ENCODE data around the gene NOL3. TPM values are rescaled to one million over a fixed set of nuclear protein-coding genes. Genes with fewer than 3 reads are reported as not detected.

Gene NOL3
- total and polyA plus RNA-seq, 2 of the 13 experiments (the other 11 are each of a cell fraction or from before 2014, with no cell fraction given), result 5.7 to 20.5 TPM

DNA sequence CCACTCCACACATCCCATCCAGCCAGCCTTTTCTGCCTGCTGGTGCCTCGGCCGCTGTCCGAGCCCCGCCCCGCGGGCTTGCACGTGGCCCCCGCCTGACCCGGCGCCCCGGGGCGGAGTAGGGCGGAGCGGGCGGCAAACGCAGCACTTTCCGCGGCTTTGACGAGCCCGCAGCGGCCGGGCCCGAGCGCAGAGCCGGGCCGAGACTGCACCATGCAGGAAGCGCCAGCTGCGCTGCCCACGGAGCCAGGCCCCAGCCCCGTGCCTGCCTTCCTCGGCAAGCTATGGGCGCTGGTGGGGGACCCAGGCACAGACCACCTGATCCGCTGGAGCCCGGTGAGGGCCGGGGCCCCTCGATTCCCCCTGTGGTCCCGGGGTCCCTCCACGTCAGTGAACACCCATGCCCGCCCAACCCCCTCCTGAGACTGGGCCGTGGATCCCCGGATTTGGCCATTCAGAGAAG is 5.7 kb upstream of the NOL3 start, which contains the start of gene HSF4 (continued):
- TF ChIP-seq MYPOP (CRISPR knock-in tag; IDR thresholded peaks at IDR 0.05), result peak; percentile 93
- TF ChIP-seq, protein P1, sequence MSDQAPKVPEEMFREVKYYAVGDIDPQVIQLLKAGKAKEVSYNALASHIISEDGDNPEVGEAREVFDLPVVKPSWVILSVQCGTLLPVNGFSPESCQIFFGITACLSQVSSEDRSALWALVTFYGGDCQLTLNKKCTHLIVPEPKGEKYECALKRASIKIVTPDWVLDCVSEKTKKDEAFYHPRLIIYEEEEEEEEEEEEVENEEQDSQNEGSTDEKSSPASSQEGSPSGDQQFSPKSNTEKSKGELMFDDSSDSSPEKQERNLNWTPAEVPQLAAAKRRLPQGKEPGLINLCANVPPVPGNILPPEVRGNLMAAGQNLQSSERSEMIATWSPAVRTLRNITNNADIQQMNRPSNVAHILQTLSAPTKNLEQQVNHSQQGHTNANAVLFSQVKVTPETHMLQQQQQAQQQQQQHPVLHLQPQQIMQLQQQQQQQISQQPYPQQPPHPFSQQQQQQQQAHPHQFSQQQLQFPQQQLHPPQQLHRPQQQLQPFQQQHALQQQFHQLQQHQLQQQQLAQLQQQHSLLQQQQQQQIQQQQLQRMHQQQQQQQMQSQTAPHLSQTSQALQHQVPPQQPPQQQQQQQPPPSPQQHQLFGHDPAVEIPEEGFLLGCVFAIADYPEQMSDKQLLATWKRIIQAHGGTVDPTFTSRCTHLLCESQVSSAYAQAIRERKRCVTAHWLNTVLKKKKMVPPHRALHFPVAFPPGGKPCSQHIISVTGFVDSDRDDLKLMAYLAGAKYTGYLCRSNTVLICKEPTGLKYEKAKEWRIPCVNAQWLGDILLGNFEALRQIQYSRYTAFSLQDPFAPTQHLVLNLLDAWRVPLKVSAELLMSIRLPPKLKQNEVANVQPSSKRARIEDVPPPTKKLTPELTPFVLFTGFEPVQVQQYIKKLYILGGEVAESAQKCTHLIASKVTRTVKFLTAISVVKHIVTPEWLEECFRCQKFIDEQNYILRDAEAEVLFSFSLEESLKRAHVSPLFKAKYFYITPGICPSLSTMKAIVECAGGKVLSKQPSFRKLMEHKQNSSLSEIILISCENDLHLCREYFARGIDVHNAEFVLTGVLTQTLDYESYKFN (CRISPR knock-in tag; conservative IDR thresholded peaks at IDR 0.05), result peak; percentile 70
- TF ChIP-seq MTA3 (CRISPR knock-in tag; IDR thresholded peaks at IDR 0.05), result no peak
- no peak for TF ChIP-seq ZNF230 (CRISPR knock-in tag; IDR thresholded peaks at IDR 0.05)
- peak; percentile 77 for TF ChIP-seq ZNF263 (CRISPR knock-in tag; IDR thresholded peaks at IDR 0.05)
- peak; percentile 86 for TF ChIP-seq ZNF776 (CRISPR knock-in tag; IDR thresholded peaks at IDR 0.05)
- no peak for TF ChIP-seq SIN3B (IDR thresholded peaks at IDR 0.05; ENCODE audit: low read length)
- no peak for TF ChIP-seq ZNF629 (CRISPR knock-in tag; conservative IDR thresholded peaks at IDR 0.05)
- TF ChIP-seq ZBTB37 (CRISPR knock-in tag; IDR thresholded peaks at IDR 0.05), result no peak
- TF ChIP-seq CEBPG (CRISPR knock-in tag; IDR thresholded peaks at IDR 0.05), result no peak; the same call in 1 of the 2 replicates
- peak; percentile 49; the same call in 1 of the 2 replicates for TF ChIP-seq ZNF768 (CRISPR knock-in tag; IDR thresholded peaks at IDR 0.05)
- TF ChIP-seq ZNF160 (CRISPR knock-in tag; IDR thresholded peaks at IDR 0.05), result peak; percentile 95
- no peak for TF ChIP-seq ZNF317 (CRISPR knock-in tag; IDR thresholded peaks at IDR 0.05)
- no peak for TF ChIP-seq ZNF12 (CRISPR knock-in tag; IDR thresholded peaks at IDR 0.05)
- no peak for TF ChIP-seq YY1 (IDR thresholded peaks at IDR 0.05; ENCODE audit: insufficient read depth, insufficient replicate concordance, low read depth, low read length)
- TF ChIP-seq ZBTB20 (CRISPR knock-in tag; IDR thresholded peaks at IDR 0.05; ENCODE audit: borderline replicate concordance, low read depth), result no peak
- no peak; the same call in 1 of the 2 replicates for TF ChIP-seq LBX2 (CRISPR knock-in tag; IDR thresholded peaks at IDR 0.05; ENCODE audit: borderline replicate concordance)
- peak; percentile 85; the same call in 1 of the 2 replicates for TF ChIP-seq ZFP91 (CRISPR knock-in tag; IDR thresholded peaks at IDR 0.05; ENCODE audit: borderline replicate concordance)
- no peak for TF ChIP-seq MBD4 (IDR thresholded peaks at IDR 0.05; ENCODE audit: borderline replicate concordance, low read length)
- TF ChIP-seq KDM1A (CRISPR knock-in tag; IDR thresholded peaks at IDR 0.05), result no peak
- peak; percentile 87 for TF ChIP-seq ZSCAN25 (CRISPR knock-in tag; IDR thresholded peaks at IDR 0.05)
- TF ChIP-seq HOXA5 (CRISPR knock-in tag; IDR thresholded peaks at IDR 0.05), result peak; percentile 85
- peak; percentile 51; the same call in 1 of the 2 replicates for TF ChIP-seq ZNF143 (CRISPR knock-in tag; IDR thresholded peaks at IDR 0.05)
- no peak for TF ChIP-seq ZNF484 (CRISPR knock-in tag; IDR thresholded peaks at IDR 0.05; ENCODE audit: borderline replicate concordance, low read depth)
